Muscle of back (tissue), 11 donors: Measurements from ENCODE around the gene MMP20. TPM values are rescaled to one million over a fixed set of nuclear protein-coding genes. Genes with fewer than 3 reads are reported as not detected.

Experiments used
- DNase-seq, 3 donors: peaks; one replicate each; pipeline versions ENCODE4 v3.0.0 to v3.0.0-alpha.2; 2013
- polyA plus RNA-seq, 10 donors: library from polyadenylated mRNA; unstranded; fragments of 120-200 nt; gene quantifications; one replicate each; pipeline ENCODE4 v1.2.1, GENCODE V29; 2013; ENCODE audit not compliant: insufficient read length in 10 of 10

The MMP20 gene
- polyA plus RNA-seq, 10 donors: not detected

- DNase-seq: no peak
Observed at GRCh38 chr11:102559839-102560238, 65.3 kb downstream of the MMP20 start.

DNA sequence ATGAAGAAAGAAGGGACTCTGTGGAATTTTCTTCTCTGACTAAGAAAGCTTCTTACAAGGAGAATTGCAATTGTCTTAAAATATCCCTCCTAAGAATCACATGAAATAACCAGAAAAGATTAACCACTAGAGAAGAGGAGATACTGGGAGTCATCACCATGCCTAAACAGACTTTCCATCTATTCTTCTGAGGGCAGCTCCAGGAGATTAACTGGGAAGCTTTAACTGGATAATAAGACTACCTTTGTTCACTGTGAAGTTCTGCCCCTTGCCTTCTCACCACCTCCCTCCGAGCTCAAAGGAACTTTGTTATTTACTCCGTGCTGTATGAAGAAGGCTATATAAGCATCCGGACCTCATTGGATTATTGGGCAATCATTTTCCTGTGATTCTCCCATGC lies 70.0 kb downstream of the MMP20 start:
- no peak for DNase-seq

- DNase-seq: no peak
Observed at GRCh38 chr11:102553835-102554282, 71.3 kb downstream of the MMP20 start.

DNA sequence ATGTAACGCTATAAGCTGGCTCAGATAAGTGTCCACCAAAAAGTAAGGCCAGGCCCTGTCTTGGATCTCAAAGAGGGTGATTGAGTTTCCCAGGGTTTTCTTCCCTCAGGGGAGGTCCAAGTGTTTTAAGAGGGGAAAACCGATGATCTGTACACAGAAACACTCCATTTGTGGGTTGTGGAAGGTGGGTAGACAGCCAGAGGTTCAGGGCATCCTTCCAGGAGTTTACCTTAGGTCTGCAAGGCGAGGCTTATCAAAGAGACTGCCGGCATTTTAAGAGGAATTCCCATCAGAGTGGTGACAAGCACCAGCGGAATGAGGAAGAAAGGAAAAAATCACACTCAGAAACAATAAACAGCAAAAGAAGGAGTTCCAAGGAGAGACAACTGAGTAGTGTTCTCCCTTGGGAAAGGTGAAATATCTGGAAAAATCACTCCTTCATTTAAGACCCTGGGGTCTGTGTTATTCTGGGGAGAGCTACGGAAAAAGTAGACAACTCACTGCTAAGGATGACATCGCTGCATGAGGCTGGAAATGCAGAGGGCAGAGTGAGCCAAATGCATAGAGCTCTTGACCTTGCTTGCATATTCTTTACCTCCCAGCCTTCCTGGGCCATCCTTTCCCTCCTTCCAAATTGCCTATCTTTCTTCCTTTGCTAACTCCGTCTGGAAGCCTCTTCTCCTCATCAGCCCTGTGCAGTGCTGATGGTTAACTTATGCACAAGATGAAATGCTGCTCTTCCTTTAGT lies 72.5 kb downstream of the MMP20 start:
- DNase-seq: peak in 1 of 3 donors; percentile 17

- no peak for DNase-seq
Observed at GRCh38 chr11:102552020-102552419, 73.1 kb downstream of the MMP20 start.

DNA sequence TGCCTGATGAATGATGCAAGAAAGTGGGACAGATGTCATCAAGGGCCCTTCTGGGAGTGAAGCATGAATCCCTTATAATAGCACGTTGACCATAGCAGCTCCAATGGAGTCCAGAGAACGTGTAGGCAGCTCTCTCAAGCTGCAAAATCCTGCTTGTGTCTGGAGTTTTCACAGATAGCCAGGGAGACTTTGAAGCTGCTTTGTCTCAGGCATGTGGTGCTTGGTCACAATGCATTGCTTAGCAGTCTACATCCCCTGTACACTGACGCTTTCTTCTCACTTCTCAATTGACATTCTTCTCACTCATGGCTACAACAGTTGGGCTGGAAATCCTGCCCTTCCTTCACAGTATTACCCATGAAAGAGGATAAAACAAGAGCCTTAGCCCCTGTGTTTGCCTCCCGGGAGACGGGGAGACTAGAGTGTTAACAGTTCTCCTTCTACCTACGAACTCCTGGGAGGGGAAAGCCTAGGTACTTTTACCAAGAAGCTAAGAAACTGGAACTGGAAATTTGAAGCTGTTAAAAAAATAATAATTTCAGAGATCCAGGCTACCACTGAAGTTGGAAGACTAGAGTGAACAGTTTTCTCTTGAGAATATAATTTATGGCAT lies 73.9 kb downstream of the MMP20 start:
- DNase-seq: no peak

GRCh38 chr11:102546923-102547471 lies 78.1 kb downstream of the MMP20 start:
- no peak for DNase-seq

- DNase-seq: no peak
Observed at GRCh38 chr11:102546427-102546826, 78.7 kb downstream of the MMP20 start.

- DNase-seq: no peak
Observed at GRCh38 chr11:102545701-102546100, 79.4 kb downstream of the MMP20 start.

DNA sequence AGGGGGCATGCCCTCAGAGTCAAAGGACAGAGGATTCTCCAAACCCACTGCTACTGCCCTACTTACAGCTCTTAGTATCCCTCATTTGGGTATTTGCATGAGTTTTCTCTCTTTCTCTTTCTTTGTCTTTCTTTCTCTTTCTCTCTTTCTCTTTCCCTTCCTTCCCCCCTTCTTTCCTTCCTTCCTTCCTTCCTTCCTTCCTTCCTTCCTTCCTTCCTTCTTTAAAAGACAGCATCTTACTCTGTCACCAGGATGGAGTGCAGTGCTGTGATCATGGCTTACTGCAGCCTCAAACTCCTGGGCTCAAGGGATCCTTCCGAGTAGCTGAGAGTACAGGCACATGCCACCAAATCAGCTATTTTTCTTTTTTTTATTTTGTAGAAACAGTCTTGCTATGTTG lies 80.5 kb downstream of the MMP20 start:
- no peak for DNase-seq

GRCh38 chr11:102539567-102539966 lies 85.6 kb downstream of the MMP20 start:
- no peak for DNase-seq

DNA sequence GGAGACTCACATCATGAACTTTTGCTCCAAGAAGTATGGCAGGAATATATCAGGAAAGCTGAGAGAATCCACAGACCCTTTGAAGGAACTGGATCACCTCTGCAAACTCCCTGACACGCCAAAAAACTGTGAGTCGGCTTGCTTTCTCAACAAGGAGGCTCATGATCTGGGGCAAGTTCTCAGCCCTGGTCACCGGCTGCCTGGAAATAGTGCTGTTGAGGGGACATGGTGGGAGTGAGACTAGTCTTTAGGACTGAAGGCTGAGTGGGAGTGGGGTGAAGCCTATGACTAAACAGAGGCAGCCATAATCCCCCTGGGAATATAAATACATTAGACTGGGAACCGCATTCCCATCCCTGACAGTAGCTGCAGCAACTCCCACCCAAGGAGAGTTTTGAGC lies 86.2 kb downstream of the MMP20 start:
- DNase-seq: no peak

DNA sequence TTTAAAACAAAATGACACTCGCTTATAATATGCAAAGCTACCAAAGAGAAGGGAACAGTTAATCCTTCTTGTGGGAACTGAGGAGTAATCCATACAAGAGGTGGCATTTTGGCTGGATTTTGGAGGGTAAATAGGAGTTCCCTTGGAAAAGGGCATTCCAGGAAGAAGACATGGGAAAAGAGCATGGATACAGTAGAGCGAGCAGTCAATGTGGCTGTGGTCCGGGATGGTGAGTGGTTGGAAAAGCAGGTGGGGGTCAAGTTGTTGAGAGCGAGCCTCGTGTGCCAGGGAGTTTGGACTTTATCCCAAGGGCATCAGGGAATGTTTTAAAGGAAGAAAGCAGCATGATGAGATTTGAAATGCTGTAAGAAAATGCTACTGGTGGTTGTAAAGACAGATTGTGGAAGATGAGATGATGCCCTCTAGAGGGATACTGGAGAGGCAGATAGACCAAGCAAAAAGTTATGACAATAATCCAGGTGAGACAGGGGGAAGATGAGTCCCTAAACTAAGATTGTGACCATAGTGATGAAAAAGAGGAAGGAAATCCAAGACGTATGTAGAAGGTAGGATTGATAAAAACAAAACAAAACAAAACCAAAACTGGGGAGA lies 90.8 kb downstream of the MMP20 start:
- DNase-seq: no peak

DNA sequence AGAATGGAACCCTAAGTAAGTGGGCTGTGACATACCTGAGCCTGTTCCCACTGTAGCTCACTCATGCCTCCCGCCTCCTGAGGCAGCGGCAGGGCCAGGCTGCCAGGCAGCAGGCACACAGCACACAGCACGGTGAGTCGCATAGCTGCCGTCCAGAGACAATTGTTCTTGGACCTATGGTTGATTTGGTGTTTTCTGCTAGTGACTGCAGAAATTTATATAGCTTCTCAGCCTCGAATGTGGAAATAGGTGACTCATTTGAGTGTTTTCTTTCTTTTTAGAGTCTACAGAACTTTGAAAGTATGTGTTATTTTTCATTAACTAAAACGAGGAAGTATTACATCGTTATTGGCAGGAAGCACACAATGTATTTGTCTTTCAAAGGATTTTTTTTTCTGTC lies 94.6 kb downstream of the MMP20 start, which contains the start of gene MMP7:
Gene MMP7 (minus strand): TSS at position 190 of the 400 bp plus-strand sequence. CDS start 47 bp downstream, at position 143.
- DNase-seq: peak in 1 of 3 donors; percentile 10

- DNase-seq: no peak
Observed at GRCh38 chr11:102528618-102529017, 96.5 kb downstream of the MMP20 start.

- no peak for DNase-seq
Observed at GRCh38 chr11:102527684-102528083, 97.4 kb downstream of the MMP20 start.

DNA sequence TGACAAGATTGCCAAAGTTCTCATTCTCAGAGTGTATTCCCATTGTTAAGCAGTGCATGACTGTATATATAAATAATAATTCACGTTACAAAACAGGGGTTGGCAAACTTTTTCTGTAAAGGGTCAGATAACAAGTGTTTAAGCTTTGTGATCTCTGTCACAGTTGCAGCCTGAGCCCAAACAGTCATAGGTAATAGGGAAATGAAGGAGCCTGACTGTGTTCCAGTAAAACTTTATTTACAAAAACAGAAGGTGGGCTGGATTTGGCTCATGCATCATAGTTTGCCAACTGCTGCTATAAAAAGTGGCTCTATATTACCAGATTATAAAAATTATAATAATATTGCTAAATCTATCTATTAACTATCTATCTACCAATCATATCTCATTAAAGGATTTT lies 98.1 kb downstream of the MMP20 start:
- no peak for DNase-seq

Other genes with a start within 250 kb of the MMP20 start
- 100 to 1,000 TPM; 137 to 199 (median 181) TPM for gene TMEM123, start 172.6 kb downstream of the MMP20 start, polyA plus RNA-seq
- not detected for gene MMP7, start 94.6 kb downstream of the MMP20 start, polyA plus RNA-seq
- gene MMP27, start 80.4 kb upstream of the MMP20 start, polyA plus RNA-seq: 1 to 10 TPM in 1 of 10 donors, under 1 TPM in 4, not detected in 5; 0.11 to 1.2 (median 0.24) TPM
- under 1 TPM in 7 of 10 donors, not detected in 3; 0.05 to 0.28 (median 0.15) TPM for gene MMP8, start 99.6 kb upstream of the MMP20 start, polyA plus RNA-seq
- gene MMP10, start 155.3 kb upstream of the MMP20 start, polyA plus RNA-seq: under 1 TPM in 1 of 10 donors, not detected in 9; 0.07 TPM
- 1 to 10 TPM in 1 of 10 donors, under 1 TPM in 9; 0.15 to 3.7 (median 0.44) TPM for gene MMP1, start 172.8 kb upstream of the MMP20 start, polyA plus RNA-seq
- gene MMP3, start 218.3 kb upstream of the MMP20 start, polyA plus RNA-seq: under 1 TPM in 2 of 10 donors, not detected in 8; 0.16 to 0.42 TPM
- gene MMP12, start 249.7 kb upstream of the MMP20 start, polyA plus RNA-seq: not detected